DMS53 treated with DMSO at 0.1 percent for 48 hours (cell line): ENCODE data around the gene NDEL1.

Source experiments
- DNase-seq: peaks from one replicate; lab custom pipeline; 2025; ENCODE audit not compliant: unreplicated experiment; lab: John Stamatoyannopoulos, UW

Gene NDEL1

GRCh38 chr17:8477715-8478441 is 42.2 kb downstream of the NDEL1 start:
- DNase-seq: no peak

- no peak for DNase-seq
Observed at GRCh38 chr17:8479431-8479947, 43.8 kb downstream of the NDEL1 start.

GRCh38 chr17:8480011-8480976 is 44.6 kb downstream of the NDEL1 start:
- DNase-seq: no peak

- DNase-seq: no peak
Observed at GRCh38 chr17:8481089-8481488, 45.4 kb downstream of the NDEL1 start.

- DNase-seq: no peak
Observed at GRCh38 chr17:8481703-8482102, 46.0 kb downstream of the NDEL1 start.

GRCh38 chr17:8482546-8482945 is 46.9 kb downstream of the NDEL1 start:
- no peak for DNase-seq

- DNase-seq: no peak
Observed at GRCh38 chr17:8484465-8484864, 48.8 kb downstream of the NDEL1 start.

GRCh38 chr17:8485491-8485890 is 49.8 kb downstream of the NDEL1 start:
- no peak for DNase-seq

- DNase-seq: no peak
Observed at GRCh38 chr17:8487130-8487645, 51.5 kb downstream of the NDEL1 start.

- no peak for DNase-seq
Observed at GRCh38 chr17:8487743-8488142, 52.1 kb downstream of the NDEL1 start.

GRCh38 chr17:8488491-8488890 is 52.8 kb downstream of the NDEL1 start:
- no peak for DNase-seq

GRCh38 chr17:8488901-8489300 is 53.2 kb downstream of the NDEL1 start:
- DNase-seq: no peak

GRCh38 chr17:8489841-8490240 is 54.2 kb downstream of the NDEL1 start:
- no peak for DNase-seq

GRCh38 chr17:8490256-8491023 is 54.8 kb downstream of the NDEL1 start:
- DNase-seq: no peak

GRCh38 chr17:8492121-8492520 is 56.4 kb downstream of the NDEL1 start:
- DNase-seq: no peak

GRCh38 chr17:8494021-8494420 is 58.3 kb downstream of the NDEL1 start:
- DNase-seq: no peak

GRCh38 chr17:8494506-8495111 is 58.9 kb downstream of the NDEL1 start:
- DNase-seq: no peak

- no peak for DNase-seq
Observed at GRCh38 chr17:8496081-8496480, 60.4 kb downstream of the NDEL1 start.

- no peak for DNase-seq
Observed at GRCh38 chr17:8499171-8499570, 63.5 kb downstream of the NDEL1 start.

- DNase-seq: no peak
Observed at GRCh38 chr17:8499614-8500013, 63.9 kb downstream of the NDEL1 start.

GRCh38 chr17:8500609-8501008 is 64.9 kb downstream of the NDEL1 start:
- no peak for DNase-seq
